ENCODE measurements around the gene DPP10.

Gene DPP10

GRCh38 chr2:115603285-115603684 is 1160.8 kb downstream of the DPP10 start:
- DNase-seq, result no peak

GRCh38 chr2:115606350-115606749 is 1163.9 kb downstream of the DPP10 start:
- no peak for DNase-seq

- no peak for DNase-seq
These were observed 1167.5 kb downstream of the DPP10 start for GRCh38 chr2:115609978-115610377.

- no peak for DNase-seq
These were observed 1168.4 kb downstream of the DPP10 start for GRCh38 chr2:115610888-115611287.

GRCh38 chr2:115624332-115624731 is 1181.9 kb downstream of the DPP10 start:
- no peak for DNase-seq

- no peak for DNase-seq
These were observed 1192.1 kb downstream of the DPP10 start for GRCh38 chr2:115634578-115634977.

GRCh38 chr2:115635430-115635829 is 1193.0 kb downstream of the DPP10 start:
- no peak for DNase-seq

GRCh38 chr2:115649731-115650130 is 1207.3 kb downstream of the DPP10 start:
- DNase-seq, result no peak

- no peak for DNase-seq
These were observed 1208.4 kb downstream of the DPP10 start for GRCh38 chr2:115650827-115651226.

GRCh38 chr2:115652652-115653051 is 1210.2 kb downstream of the DPP10 start:
- DNase-seq, result no peak

- no peak for DNase-seq
These were observed 1211.9 kb downstream of the DPP10 start for GRCh38 chr2:115654362-115654761.

- no peak for DNase-seq
These were observed 1235.7 kb downstream of the DPP10 start for GRCh38 chr2:115678129-115678528.

- DNase-seq, result no peak
These were observed 1241.9 kb downstream of the DPP10 start for GRCh38 chr2:115684345-115684744.

- DNase-seq, result no peak
These were observed 1249.0 kb downstream of the DPP10 start for GRCh38 chr2:115691409-115691808.

GRCh38 chr2:115694651-115695050 is 1252.2 kb downstream of the DPP10 start:
- DNase-seq, result no peak

- DNase-seq, result no peak
These were observed 1290.8 kb downstream of the DPP10 start for GRCh38 chr2:115733190-115733775.

GRCh38 chr2:115738111-115738510 is 1295.7 kb downstream of the DPP10 start:
- DNase-seq, result no peak

GRCh38 chr2:115739574-115739973 is 1297.1 kb downstream of the DPP10 start:
- DNase-seq, result no peak

- DNase-seq, result no peak
These were observed 1303.7 kb downstream of the DPP10 start for GRCh38 chr2:115746151-115746550.

GRCh38 chr2:115757286-115757685 is 1314.8 kb downstream of the DPP10 start:
- no peak for DNase-seq

GRCh38 chr2:115763601-115764000 is 1321.2 kb downstream of the DPP10 start:
- no peak for DNase-seq

- DNase-seq, result no peak
These were observed 1329.1 kb downstream of the DPP10 start for GRCh38 chr2:115771516-115771915.

- DNase-seq, result no peak
These were observed 1331.9 kb downstream of the DPP10 start for GRCh38 chr2:115774361-115774760.

GRCh38 chr2:115779085-115779632 is 1336.7 kb downstream of the DPP10 start:
- DNase-seq, result no peak

GRCh38 chr2:115782286-115782685 is 1339.8 kb downstream of the DPP10 start:
- no peak for DNase-seq
